ENCODE measurements around the gene TMCC2.
A peak's percentile ranks its signal among the peaks of the same experiment; 100 is the strongest.
"Not testable (repeated sequence)": the region's sequence is repeated elsewhere in the genome, so short reads cannot be mapped to it uniquely, and the experiment has no call there.

The TMCC2 gene

DNA sequence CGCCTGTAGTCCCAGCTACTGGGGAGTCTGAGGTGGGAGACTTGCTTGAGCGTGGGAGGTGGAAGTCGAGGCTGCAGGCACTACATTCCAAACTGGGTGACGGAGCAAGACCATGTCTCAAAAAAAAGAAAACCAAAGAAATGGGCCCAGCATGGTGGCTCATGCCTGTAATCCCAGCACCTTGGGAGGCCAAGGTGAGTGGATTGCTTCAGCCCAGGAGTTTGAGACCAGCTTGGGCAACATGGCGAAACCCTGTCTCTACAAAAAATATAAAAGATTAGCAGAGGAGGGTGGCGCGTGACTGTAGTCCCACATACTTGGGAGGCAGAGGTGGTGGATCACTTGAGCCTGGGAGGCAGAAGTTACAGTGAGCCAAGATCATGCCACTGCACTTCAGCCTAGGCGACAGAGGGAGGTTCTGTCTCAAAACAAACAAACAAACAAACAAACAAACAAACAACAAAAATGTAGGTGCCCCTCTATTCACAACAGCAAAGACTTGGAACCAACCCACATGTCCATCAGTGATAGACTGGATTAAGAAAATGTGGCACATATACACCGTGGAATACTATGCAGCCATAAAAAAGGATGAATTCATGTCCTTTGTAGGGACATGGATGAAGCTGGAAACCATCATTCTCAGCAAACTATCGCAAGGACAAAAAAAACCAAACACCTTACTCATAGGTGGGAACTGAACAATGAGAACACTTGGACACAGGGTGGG is 53.1 kb downstream of the TMCC2 start:
- DNase-seq (ENCODE audit: low spot score), result not testable (repeated sequence)

DNA sequence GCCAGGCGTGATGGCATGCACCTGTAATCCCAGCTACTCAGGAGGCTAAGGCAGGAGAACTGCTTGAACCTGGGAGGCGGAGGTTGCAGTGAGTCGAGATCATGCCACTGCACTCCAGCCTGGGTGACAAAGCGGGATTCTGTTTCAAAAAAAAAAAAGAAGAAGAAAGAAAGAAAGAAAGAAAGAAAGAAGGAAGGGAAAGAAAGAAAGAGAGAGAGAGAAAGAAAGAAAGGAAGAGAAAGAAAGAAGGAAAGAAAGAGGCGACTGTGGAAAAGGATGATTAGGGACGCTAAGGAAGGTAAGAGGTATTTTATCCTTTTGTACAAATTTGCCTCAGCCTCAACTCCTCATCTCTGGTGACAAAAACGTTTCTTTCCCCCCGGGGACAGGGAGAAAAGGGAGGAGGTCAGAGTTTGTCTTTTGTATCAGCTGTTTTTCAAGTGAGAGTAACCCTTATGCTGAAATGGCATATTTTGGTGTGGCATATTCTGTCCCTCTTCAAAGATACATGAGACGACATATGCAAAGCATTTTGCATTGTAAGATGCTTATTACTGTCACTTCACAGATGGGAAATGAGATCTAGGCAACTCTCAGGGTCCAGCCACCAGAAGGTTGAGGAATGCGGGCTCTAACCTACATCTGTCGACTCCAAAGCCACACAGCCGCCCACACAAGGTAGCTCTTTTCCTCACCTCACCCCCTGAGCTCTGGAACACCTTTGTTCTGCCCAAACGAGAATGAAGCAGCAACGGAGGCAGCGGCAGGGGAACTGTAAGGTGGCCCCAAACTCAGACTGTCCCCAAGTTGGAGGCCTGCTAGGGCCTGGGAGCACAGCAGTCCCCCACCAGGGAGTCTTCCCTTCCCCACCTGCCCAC is 55.8 kb downstream of the TMCC2 start:
- DNase-seq (ENCODE audit: low spot score), result peak; percentile 17

DNA sequence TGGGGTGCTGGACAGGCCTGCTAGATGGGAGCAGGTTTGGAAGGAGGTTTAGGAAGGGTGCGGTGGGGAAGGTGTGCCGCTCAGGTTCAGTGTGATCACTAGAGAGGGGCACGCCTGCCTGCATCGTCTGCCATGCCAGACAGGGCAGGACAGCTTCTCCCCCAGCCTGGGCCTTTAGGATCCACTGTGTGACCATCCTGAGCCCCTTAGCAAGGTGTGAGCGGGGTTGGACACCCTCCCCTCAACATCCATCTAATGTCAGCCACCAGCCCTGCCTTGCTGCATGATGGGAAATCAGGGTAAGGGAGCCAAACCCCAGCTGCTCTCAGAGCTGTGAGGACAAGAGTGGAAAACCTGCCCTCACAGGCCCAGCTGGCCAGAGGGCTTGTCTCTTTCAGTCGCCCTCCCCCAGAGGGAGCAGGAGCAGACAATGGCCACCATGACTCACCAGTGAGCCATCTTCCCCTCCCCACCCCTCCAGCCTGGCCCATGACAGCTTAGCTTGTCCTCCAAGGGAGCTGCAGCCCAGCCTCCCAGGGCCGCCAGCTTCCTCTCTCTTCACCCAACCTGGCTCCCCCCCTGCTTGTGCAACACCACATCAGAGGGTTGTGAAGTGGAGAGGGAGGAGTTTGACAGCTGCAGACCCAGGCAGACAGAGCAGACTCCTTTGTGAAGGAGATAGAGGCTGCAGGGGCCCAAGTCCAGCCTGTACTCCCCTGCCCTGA is 56.8 kb downstream of the TMCC2 start:
- peak; percentile 84 for DNase-seq (ENCODE audit: low spot score)

DNA sequence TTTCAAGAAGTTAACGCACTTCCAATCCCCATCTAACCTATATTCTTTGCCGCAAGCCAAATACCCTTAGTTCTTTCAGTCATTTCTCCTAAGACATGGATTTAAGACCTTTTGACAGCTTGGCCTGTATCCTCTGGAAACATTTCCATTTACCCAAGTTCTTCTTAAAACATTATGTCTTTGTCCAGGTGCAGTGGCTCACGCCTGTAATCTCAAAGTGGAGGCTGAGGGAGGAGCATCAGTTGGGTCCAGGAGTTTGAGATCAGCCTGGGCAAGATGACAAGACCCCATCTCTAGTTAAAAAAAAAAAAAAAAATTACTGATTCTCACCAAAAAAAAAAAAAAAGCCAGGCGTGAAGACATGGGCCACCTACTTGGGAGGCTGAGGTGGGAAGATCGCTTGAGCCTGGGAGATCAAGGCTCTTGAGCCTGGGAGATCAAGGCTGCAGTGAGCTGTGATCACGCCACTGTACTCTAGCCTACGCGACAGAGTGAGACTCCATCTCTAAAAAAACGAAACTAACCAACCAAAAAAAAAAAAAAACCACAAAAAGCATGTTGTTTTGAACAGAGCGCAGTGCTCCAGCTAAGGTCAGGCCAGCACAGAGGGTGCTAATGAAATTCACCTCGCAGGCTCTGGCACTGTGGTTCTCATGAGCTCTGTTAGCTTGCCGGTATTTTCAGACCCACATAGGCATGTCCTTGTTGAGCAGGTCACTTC is 57.8 kb downstream of the TMCC2 start:
- DNase-seq (ENCODE audit: low spot score), result peak; percentile 58

GRCh38 chr1:205286335-205286950 is 58.7 kb downstream of the TMCC2 start:
- DNase-seq (ENCODE audit: low spot score), result peak; percentile 49

DNA sequence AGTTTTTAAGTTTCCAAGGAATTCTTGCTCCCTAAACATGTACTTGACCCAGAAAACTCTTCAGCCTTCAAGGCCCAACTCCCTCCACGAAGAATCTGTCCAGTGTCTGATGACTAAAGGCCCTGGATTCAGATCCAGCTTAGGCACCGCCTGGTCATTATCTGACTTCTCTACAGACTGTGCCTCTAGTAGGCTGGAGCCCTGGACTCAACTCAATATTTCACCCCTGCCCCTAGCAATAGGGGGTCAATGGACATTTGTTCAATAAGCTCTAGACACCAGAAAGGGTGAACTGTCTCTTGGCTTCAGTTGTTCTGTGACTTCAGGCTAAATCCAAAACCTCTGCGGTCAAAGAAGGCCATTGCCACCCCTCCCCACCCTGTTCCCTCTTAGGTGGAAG is 59.3 kb downstream of the TMCC2 start:
- no peak for DNase-seq (ENCODE audit: low spot score)

DNA sequence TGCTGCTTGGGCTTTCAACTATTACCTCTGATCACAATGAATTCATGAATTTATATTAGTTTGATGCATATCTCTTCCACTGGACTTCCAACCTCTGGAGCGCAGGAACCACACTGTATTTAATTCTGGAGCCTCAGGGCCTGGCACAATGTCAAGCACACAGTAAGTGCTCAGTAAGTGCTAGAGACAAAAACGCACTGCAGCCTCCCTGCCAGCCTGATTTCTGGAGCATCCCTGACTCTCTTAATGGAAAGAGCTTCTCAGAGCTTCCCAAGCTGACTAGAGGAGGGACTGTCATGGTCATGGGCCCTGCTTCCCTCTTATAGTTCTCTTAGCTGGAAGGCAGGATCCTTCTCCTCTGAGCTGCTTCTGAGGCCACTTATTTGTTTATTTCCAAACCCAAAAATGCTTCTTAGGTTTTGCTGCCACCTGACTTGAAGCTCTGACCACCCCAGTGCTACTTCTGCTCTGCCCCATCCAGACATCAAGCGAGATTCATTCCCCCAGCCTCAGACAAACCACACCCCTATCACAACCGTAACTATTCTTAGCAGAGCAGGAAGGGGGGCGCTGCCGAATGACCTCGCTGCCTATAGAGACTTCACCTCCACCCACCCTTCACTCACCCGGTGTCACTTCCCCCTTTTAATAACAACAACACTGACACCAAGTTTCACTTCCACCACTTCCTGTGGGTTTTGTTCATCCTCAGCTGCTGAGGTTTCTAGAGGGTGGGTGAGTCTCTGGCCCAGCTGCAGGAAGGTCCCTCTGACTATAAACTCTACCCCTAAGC is 60.2 kb downstream of the TMCC2 start:
- DNase-seq (ENCODE audit: low spot score), result peak; percentile 92

GRCh38 chr1:205291596-205291995 is 63.9 kb downstream of the TMCC2 start:
- DNase-seq (ENCODE audit: low spot score), result no peak

- no peak for DNase-seq (ENCODE audit: low spot score)
Measured at GRCh38 chr1:205293350-205294074, 65.8 kb downstream of the TMCC2 start.

DNA sequence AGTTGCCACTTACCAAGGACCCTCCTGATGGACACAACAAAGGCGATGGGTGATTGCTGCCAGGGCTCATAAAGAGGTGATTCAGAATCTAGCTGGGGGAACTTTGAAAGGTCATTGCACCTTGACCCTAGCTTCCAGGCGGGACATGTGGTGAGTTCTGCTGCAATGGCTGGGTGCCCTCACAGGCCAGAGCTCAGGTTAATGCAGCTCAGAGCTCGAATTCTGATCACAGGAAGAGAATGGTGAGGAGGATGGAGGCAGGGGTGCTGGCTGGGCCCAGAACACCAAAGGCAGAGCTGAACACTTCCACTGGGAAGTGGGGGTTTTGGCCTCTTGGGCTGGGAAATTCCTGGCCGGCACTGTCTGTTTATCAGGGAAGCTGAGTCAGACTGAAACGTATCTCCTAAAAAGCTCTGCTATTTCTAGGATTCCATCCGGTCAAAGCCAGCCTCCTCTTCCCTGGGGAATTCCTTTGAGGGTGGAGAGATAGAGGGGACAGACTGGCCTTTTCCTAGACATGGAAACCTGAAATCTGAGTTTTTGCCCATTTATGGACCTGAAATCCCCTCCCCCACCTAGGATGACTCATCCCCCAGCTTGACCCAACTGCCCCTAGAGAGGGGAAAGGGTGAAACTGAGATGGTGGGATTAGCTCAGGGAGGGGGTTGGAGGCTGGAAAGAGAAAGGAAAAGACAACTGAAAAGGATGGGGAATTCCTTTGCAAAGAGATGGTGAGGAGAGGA is 66.6 kb downstream of the TMCC2 start:
- no peak for DNase-seq (ENCODE audit: low spot score)

DNA sequence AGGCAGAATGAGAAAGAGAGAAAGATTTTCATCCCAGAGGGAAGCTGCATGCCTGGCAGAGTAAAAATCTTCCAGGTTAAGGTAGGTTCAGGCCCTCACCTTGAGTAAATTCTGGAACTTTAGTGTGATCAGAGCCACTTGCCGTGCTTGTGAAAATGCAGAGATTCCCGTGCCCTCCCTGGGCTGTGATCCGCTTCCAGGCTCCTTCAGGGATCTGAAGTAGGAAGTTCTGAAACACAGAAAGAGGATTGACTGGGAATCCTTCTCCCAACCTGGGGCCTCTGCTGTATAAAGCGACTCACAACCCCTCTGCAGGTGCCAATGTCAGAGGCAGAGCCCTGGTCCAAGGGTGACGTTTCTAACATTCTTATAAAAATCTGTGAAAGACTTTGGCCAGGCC is 67.2 kb downstream of the TMCC2 start:
- DNase-seq (ENCODE audit: low spot score), result no peak

- no peak for DNase-seq (ENCODE audit: low spot score)
Measured at GRCh38 chr1:205296154-205296553, 68.4 kb downstream of the TMCC2 start.

- DNase-seq (ENCODE audit: low spot score), result not testable (repeated sequence)
Measured at GRCh38 chr1:205297546-205298177, 69.9 kb downstream of the TMCC2 start.

DNA sequence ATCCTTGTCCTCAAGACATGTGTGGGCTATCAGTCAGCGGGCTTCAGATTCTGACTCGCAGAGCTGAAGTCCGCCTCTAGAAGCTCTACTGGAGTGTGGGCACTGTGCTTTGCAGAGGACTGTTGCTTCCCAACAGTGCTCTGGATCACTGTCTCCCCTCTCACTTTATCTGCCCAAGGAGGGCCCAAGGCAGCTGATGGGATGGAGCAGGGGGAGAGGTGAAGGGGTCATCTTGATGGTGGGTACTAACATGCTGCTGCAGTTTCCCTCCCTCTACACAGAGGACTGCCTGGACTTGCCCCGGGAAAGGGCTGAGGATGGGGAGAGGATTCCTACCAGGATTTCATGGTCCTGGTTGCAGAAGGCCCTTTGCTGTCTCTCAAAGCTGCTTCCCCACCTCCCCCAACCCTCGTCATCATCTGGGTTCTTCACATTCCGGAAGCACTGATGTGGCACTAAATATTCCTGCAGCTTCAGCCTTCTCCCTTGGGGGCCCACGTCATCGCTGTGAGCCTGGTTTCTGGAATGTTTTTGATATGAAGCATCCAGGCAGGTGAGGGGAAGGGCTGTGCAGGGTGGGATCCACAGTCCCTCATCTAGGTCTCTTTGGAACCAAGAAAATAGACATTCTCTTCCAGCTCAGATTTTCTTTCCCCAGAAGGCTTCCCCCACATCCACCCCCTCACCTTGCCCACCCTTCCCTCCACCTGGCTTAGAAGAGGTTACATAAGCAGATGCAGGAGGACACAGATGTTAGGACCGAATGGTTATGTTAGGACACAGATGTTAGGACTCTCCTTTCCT is 70.6 kb downstream of the TMCC2 start:
- no peak for DNase-seq (ENCODE audit: low spot score)

- no peak for DNase-seq (ENCODE audit: low spot score)
Measured at GRCh38 chr1:205300149-205300548, 72.4 kb downstream of the TMCC2 start.

GRCh38 chr1:205301205-205301821 is 73.6 kb downstream of the TMCC2 start:
- DNase-seq (ENCODE audit: low spot score), result no peak

- no peak for DNase-seq (ENCODE audit: low spot score)
Measured at GRCh38 chr1:205301842-205302588, 74.3 kb downstream of the TMCC2 start.

Measured in germinal center (tissue), 1 donor.